HS-5 (cell line): Measurements from ENCODE around the gene NUCB1.
"Not testable (repeated sequence)": the region's sequence is repeated elsewhere in the genome, so short reads cannot be mapped to it uniquely, and the experiment has no call there.

Experiments used
- DNase-seq: peaks from one replicate; pipeline ENCODE4 v3.0.0-alpha.2; 2012; ENCODE audit warnings: low read depth

NUCB1 gene

GRCh38 chr19:48899781-48900476 is at the start of gene NUCB1:
Gene NUCB1 (plus strand): TSS chr19:48900312. CDS start chr19:48900797, 485 bp downstream.
- DNase-seq, result peak; percentile 94

GRCh38 chr19:48852292-48852691 is 47.8 kb upstream of the NUCB1 start:
- DNase-seq, result no peak

- no peak for DNase-seq
Observed at GRCh38 chr19:48853483-48853882, 46.6 kb upstream of the NUCB1 start.

- DNase-seq, result no peak
Observed at GRCh38 chr19:48854103-48854502, 46.0 kb upstream of the NUCB1 start.

GRCh38 chr19:48856921-48857320 is 43.2 kb upstream of the NUCB1 start:
- no peak for DNase-seq

- no peak for DNase-seq
Observed at GRCh38 chr19:48858984-48859710, 41.0 kb upstream of the NUCB1 start.

- DNase-seq, result no peak
Observed at GRCh38 chr19:48859711-48860572, 40.2 kb upstream of the NUCB1 start.

GRCh38 chr19:48861313-48861712 is 38.8 kb upstream of the NUCB1 start:
- DNase-seq, result no peak

GRCh38 chr19:48862827-48863226 is 37.3 kb upstream of the NUCB1 start:
- DNase-seq, result no peak

- DNase-seq, result no peak
Observed at GRCh38 chr19:48866692-48867091, 33.4 kb upstream of the NUCB1 start.

- DNase-seq, result no peak
Observed at GRCh38 chr19:48867123-48867745, 32.9 kb upstream of the NUCB1 start.

- DNase-seq, result no peak
Observed at GRCh38 chr19:48867746-48868113, 32.4 kb upstream of the NUCB1 start.

GRCh38 chr19:48868114-48868886 is 31.8 kb upstream of the NUCB1 start, which contains the start of gene PLEKHA4:
Gene PLEKHA4 (minus strand): TSS chr19:48868617. CDS start chr19:48867620, 997 bp downstream.
- DNase-seq, result no peak

GRCh38 chr19:48870048-48870447 is 30.1 kb upstream of the NUCB1 start:
- DNase-seq, result no peak

GRCh38 chr19:48871471-48872181 is 28.5 kb upstream of the NUCB1 start:
- not testable (repeated sequence) for DNase-seq

GRCh38 chr19:48872182-48872883 is 27.8 kb upstream of the NUCB1 start, which contains the start of gene PPP1R15A:
Gene PPP1R15A (plus strand): TSS chr19:48872421. CDS start chr19:48873234, 813 bp downstream.
- DNase-seq, result peak; percentile 94

GRCh38 chr19:48872884-48873475 is 27.1 kb upstream of the NUCB1 start:
- peak; percentile 90 for DNase-seq

- DNase-seq, result no peak
Observed at GRCh38 chr19:48873476-48874302, 26.4 kb upstream of the NUCB1 start.
